ENCODE measurements around the gene NFIA.

Gene NFIA

DNA sequence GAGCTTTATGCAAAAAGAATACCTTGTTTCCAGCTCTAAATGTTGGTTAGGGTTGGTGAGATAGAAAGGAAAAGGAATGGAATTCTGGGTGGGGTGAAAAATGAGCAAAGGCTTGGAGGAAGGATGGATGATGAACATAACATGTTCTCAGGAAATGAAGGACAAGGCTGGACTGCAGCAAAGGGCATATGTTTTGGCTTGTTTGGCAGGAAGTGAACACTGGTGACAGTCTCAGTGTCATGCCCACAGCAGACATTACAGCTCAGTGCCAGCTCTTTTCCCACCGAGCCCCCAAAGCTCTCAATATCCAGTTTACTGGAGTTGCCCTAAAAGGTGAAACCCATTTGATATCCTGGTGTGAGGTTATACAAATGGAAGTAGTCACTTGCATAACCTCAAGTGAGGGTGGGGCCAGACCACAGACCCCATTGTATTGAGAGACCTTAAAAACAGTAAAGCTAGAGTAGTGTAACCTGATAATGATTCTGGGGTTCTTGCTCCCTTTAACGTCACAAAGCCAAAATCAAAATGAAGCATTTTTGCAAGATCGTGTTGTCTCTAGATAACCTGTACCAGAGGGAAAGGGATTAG lies 270.6 kb downstream of the NFIA start:
- TF ChIP-seq, protein P1, sequence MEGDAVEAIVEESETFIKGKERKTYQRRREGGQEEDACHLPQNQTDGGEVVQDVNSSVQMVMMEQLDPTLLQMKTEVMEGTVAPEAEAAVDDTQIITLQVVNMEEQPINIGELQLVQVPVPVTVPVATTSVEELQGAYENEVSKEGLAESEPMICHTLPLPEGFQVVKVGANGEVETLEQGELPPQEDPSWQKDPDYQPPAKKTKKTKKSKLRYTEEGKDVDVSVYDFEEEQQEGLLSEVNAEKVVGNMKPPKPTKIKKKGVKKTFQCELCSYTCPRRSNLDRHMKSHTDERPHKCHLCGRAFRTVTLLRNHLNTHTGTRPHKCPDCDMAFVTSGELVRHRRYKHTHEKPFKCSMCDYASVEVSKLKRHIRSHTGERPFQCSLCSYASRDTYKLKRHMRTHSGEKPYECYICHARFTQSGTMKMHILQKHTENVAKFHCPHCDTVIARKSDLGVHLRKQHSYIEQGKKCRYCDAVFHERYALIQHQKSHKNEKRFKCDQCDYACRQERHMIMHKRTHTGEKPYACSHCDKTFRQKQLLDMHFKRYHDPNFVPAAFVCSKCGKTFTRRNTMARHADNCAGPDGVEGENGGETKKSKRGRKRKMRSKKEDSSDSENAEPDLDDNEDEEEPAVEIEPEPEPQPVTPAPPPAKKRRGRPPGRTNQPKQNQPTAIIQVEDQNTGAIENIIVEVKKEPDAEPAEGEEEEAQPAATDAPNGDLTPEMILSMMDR (IDR thresholded peaks at IDR 0.05): no peak
- Histone ChIP-seq H3K79me2 (no peaks in the 10 kb centered on the region), H2AFZ (no peak overlapping the region), H3K27ac (no peak overlapping the region), H3K4me1 (no peaks in the 10 kb centered on the region), H3K4me3 (ENCODE audit: low read depth, low read length) (no peak overlapping the region), H3K9ac (no peak overlapping the region), H3K36me3 (ENCODE audit: control insufficient read depth, insufficient read depth, low read length) (no peaks in the 10 kb centered on the region), H3K4me2 (ENCODE audit: low read length) (no peak overlapping the region), H3K9me3 (ENCODE audit: control insufficient read depth, low read length) (no peaks in the 10 kb centered on the region), H3K27me3 (ENCODE audit: control insufficient read depth, insufficient read depth, low read length) (no peaks in the 10 kb centered on the region)

- no peaks in the 10 kb centered on the region for H3K4me1 ChIP-seq
- TF ChIP-seq, protein P1 (IDR thresholded peaks at IDR 0.05): no peak
- no peaks in the 10 kb centered on the region for H3K27me3 ChIP-seq (ENCODE audit: control insufficient read depth, insufficient read depth, low read length)
- H3K4me3 ChIP-seq (ENCODE audit: low read depth, low read length): no peak overlapping the region
- no peak overlapping the region for H3K4me2 ChIP-seq (ENCODE audit: low read length)
- no peaks in the 10 kb centered on the region for H3K36me3 ChIP-seq (ENCODE audit: control insufficient read depth, insufficient read depth, low read length)
- no peaks in the 10 kb centered on the region for H3K79me2 ChIP-seq
- H3K9ac ChIP-seq: no peak overlapping the region
- no peaks in the 10 kb centered on the region for H3K9me3 ChIP-seq (ENCODE audit: control insufficient read depth, low read length)
- no peak overlapping the region for H2AFZ ChIP-seq
- H3K27ac ChIP-seq: no peak overlapping the region
Observed at GRCh38 chr1:61353797-61354406, 271.5 kb downstream of the NFIA start.

DNA sequence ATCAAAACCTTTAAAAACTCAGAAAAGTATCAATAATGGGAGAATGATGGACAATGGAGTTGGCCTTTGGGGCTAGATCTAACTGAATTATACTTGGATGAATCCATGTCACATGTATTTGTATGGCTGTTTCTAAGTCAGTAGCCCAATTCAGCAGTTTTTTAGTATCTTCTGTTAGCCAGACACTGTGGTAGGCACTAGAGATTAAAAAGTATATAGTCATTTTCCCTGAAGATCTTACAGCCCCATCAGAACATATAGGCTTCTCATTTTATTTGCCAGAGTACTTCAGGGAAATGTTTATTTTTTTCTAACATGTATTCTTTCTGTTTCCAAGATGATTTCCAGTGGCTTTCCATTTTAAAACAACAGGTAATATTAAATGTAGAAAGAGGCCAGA lies 273.7 kb downstream of the NFIA start:
- Histone ChIP-seq H3K27me3 (ENCODE audit: control insufficient read depth, insufficient read depth, low read length) (no peaks in the 10 kb centered on the region), H3K9ac (no peak overlapping the region), H3K27ac (no peak overlapping the region), H3K4me2 (ENCODE audit: low read length) (no peak overlapping the region), H3K4me1 (no peaks in the 10 kb centered on the region), H2AFZ (no peak overlapping the region), H3K79me2 (no peaks in the 10 kb centered on the region), H3K36me3 (ENCODE audit: control insufficient read depth, insufficient read depth, low read length) (no peaks in the 10 kb centered on the region), H3K4me3 (ENCODE audit: low read depth, low read length) (no peak overlapping the region), H3K9me3 (ENCODE audit: control insufficient read depth, low read length) (no peaks in the 10 kb centered on the region)
- TF ChIP-seq, protein P1 (IDR thresholded peaks at IDR 0.05): no peak

GRCh38 chr1:61356995-61357394 lies 274.6 kb downstream of the NFIA start:
- no peaks in the 10 kb centered on the region for H3K4me1 ChIP-seq

More at GRCh38 chr1:61356995-61357394, 274.6 kb downstream of the NFIA start:
- no peaks in the 10 kb centered on the region for H3K36me3 ChIP-seq (ENCODE audit: control insufficient read depth, insufficient read depth, low read length)
- H3K79me2 ChIP-seq: no peaks in the 10 kb centered on the region
- H3K4me3 ChIP-seq (ENCODE audit: low read depth, low read length): no peak overlapping the region
- no peaks in the 10 kb centered on the region for H3K27me3 ChIP-seq (ENCODE audit: control insufficient read depth, insufficient read depth, low read length)
- H3K4me2 ChIP-seq (ENCODE audit: low read length): no peak overlapping the region
- no peak overlapping the region for H3K27ac ChIP-seq
- no peaks in the 10 kb centered on the region for H3K9me3 ChIP-seq (ENCODE audit: control insufficient read depth, low read length)
- H2AFZ ChIP-seq: no peak overlapping the region
- TF ChIP-seq, protein P1 (IDR thresholded peaks at IDR 0.05): no peak
- H3K9ac ChIP-seq: no peak overlapping the region

Data from parathyroid adenoma (tissue), 2 donors.